HG03565 (cell line): ENCODE results near the gene OR6M1.

ENCODE experiments used
- ATAC-seq: cut with Tn5 transposase; IDR thresholded peaks from one replicate; pipeline ENCODE4 v1.9.1; 2021; ENCODE audit warnings: mild to moderate bottlenecking, moderate library complexity; ENCODE audit not compliant: unreplicated experiment

The OR6M1 gene, protein sequence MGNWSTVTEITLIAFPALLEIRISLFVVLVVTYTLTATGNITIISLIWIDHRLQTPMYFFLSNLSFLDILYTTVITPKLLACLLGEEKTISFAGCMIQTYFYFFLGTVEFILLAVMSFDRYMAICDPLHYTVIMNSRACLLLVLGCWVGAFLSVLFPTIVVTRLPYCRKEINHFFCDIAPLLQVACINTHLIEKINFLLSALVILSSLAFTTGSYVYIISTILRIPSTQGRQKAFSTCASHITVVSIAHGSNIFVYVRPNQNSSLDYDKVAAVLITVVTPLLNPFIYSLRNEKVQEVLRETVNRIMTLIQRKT

DNA sequence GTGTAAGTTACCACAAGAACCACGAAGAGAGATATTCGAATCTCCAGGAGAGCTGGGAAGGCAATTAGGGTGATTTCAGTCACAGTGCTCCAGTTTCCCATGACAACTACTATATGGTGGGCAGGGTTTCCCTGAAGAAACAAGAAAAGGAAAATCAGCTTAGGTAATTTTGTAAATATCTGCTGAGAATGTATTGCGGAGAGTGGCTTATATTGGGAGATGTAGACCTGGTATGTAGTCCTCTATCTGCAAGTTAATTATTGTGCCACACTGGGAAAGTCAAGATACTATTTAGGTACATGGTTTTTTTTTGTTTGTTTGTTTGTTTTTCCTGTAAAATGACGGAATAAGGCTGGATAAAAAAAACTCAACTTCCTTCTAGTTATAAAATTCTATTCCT lies at the start of gene OR6M1:
TSS of gene OR6M1 (minus strand) at position 101 of the 400 bp plus-strand sequence. CDS start at position 101, 0 bp downstream.
- no peak for ATAC-seq

DNA sequence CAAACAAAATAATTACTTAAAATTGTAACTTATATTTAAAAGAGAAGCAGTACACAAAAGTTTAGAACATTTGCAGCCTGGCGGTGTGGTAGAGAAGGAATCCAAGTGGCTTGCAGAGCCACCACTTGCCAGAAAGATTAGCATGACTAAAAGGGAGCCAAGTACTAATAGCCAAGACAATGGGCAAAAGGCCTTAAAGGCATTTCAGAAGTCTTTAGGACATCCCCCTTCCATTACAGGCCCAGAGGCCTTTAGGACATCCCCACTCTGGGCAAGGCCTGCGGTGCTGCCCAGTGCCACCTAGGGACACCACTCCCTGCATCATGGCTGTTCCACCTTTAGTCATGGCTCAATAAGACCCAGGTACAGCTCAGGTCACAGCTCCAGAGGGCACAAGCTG lies 46.9 kb upstream of the OR6M1 start:
- no peak for ATAC-seq

DNA sequence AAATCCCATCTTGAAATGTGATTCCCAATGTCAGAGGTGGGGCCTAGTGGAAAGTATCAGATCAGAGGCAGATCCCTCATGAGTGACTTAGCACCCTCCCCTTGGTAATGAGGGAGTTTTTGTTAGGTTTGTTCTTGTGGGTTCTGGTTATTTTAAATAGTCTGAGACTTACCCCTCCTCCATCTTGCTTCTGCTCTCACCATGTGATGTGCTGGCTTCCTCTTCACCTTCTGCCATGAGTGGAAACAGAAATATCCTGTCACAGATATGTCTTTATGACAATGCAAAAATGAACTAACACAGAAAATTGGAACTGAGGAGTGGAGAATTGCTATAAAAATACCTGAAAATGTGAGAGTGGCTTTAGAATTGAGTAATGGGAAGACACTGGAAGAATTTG lies 46.2 kb upstream of the OR6M1 start:
- ATAC-seq: no peak

DNA sequence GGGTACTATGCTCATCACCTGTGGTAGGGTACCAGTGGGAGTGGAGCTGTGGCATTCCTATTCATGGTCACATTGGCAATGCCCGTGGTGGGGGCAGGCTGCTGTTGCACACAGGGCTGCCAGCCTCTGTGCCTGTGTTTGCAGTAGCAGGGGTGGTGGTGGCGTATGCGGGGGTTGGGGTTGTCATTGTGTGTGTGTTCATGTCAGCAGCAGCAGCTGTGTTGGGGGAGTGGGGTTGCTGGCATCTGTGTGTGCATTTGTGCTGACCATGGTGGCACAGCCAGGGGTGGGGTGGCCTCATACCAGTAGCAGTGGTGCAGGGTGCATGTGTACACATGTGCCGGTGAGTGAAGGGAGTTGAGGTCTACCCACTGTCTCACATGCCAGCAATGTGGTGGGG lies 45.0 kb upstream of the OR6M1 start:
- ATAC-seq: no peak

DNA sequence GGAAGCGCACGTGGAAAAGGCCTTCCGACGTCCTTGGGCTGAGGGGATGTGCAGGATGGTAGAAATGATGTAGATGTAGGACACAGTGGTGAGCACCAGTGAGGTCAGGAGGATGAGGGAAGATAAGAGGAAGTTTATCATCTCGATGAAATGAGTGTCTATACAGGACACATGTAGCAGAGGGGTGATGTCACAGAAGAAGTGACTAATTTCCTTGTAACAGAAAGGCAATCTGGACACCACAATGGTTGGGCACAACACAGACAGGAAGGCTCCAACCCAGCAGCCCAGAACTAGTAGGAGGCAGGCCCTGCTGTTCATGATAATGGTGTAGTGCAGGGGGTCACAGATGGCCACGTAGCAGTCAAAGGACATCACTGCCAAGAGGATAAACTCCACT lies 35.0 kb upstream of the OR6M1 start:
- no peak for ATAC-seq

DNA sequence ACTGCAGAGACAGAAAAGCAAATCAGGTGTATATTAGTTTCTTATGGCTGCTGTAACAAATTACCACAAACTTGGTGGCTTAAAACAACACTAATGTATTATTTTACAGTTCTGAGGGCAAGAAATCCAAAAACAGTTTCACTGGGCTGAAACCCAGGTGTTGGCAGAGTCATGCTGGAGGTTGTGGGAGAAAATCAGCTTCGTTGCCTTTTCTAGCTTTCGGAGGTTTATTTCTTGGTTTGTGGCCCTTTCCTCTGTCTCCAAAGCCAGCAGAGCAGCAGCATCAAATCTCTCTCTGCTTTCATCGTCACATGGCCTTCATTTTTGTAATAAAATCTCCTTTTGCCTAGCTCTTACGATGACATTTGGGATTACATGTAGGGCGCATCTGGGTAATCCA lies 33.0 kb upstream of the OR6M1 start:
- ATAC-seq: no peak

DNA sequence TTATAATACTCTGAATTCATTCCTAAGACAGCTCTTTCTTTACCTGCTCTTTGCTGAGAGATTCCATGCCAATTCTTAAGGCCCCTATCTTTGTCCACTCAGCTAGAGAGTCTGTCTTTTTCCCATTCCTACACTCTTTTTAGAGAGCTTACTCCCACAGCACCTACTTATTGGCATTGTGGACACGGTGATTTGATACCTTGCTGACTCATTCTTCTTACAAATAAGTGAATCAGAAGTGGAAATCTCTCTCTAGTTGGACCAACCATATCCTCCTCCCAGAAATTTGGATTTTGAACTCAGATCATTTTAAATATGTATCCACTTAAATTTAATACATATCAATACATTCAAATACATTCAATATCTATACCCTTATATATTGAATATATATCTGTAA lies 32.5 kb upstream of the OR6M1 start:
- ATAC-seq: no peak

DNA sequence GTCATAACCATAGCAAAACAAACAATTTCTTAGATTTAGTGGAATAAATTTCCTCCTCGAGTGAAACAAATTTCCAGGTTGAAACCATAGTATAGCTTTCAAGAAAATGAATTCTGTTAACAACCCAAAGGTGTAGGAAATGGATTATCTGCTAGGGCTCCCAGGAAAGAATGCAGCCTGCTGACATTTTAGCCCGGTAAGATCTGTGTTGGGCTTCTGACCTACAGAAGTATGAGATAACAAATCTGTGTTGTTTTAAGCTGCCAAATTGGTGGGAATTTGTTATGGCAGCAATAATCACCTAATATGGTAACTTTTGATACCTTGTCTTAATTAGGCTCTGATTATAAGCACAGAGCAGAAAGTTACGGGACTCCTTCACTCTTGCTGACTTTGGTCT lies 32.0 kb upstream of the OR6M1 start:
- ATAC-seq: no peak

DNA sequence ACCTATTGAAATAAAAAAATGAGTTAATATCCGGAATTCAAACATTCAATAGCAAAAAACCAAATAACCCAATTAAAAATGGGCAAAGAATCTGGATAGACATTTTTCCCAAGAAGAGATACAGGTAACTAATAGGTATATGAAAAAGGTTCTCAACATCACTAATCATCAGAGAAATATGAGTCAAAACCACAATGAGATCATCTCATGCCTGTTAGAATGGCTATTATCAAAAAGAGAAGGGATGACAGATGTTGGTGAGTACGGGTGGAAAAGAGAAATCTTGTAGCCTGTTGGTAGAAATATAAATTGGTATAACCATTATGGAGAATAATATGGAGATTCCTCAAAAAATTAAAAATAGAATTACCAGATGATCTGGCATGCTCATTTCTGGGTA lies 26.9 kb upstream of the OR6M1 start:
- ATAC-seq: no peak

DNA sequence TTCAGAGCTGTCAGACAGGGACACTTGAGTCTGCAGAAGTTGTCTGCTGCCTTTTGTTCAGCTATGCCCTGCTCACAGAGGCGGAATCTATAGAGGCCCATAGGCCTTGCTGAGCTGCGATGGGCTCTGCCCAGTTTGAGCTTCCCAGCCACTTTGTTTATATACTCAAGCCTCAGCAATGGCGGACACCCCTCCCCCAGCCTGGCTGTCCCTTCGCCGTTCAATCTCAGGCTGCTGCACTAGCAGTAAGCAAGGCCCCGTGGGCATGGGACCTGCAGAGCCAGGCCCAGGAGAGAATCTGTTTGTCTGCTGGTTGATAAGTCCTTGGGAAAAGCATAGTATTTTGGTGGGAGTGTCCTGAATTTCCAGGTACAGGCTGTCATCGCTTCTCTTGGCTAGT lies 23.6 kb upstream of the OR6M1 start:
- no peak for ATAC-seq

DNA sequence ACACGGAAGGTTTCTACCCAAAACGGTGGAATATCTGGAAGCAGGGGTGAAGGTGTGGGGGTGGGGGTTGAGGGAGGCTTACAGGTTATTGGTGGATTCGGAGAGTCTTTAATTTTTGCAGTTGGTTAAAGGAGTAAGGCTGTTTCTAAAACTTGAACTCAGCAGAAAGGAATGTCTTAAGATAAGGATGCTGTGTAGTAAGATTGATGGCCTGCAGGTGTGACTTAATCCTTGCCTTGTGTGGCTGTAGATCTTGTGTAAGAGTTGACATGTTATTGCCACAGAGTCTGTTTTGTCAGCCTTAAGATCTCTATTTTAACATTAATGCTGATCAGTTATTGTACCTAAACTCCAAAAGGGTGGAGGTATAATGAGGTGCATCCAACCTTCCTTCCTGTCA lies 16.4 kb upstream of the OR6M1 start:
- ATAC-seq: no peak

DNA sequence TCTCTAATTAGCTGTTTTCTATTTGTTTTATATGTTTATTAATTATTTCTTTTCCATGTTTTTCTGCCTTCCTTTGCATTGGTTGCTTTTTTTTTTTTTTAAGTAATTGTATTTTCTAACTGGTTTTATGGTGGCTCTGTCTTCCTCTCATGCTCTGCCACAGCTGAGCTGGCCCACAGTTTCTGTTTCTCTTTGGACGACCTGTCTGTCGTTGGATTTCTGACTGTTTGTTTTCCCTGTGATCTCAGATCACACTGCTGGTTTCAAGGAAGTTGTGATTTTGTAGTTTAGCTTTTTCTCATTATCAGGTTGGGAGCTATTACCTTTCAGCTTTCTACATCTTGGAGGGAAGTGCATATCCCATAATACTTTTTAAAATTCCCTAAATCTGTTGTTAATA lies 15.9 kb upstream of the OR6M1 start:
- no peak for ATAC-seq

DNA sequence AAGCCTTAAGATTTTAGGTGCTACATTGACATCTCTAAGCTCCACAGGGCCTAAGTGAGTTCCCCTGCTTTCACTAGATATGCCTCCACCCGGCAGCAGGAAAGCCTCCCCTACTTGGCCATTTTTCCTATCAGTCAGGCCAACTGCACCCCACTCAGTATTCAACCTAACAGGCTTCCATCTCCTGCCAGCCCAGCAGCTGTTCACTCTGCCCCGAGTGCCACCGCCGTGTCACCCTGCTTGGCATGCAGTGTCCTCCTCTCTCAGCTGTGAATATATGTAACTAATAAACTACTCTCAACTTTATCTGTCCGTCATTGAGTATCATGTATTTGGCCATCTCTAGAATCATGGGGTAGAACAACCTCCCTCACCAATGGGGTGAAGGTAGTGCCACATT lies 9.0 kb upstream of the OR6M1 start:
- no peak for ATAC-seq

DNA sequence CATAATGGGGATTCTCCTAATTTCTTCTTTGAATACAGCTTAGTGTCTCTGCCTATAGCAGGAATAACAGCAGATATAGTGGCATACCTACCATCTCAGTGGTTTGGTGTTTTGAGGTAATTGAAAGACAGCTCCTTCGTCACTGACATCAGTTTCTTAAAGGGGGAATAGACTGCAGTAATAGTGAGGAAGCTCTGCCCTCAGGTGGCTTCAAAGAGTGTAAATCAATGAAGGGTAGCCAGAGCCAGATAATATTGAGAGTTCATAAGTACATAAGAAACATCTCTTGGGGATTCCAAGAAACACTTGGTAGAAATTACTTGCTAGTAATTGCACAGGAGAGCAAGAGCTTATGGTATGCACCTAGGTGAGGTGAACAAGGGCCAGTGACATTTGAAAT lies 4.4 kb downstream of the OR6M1 start:
- no peak for ATAC-seq

DNA sequence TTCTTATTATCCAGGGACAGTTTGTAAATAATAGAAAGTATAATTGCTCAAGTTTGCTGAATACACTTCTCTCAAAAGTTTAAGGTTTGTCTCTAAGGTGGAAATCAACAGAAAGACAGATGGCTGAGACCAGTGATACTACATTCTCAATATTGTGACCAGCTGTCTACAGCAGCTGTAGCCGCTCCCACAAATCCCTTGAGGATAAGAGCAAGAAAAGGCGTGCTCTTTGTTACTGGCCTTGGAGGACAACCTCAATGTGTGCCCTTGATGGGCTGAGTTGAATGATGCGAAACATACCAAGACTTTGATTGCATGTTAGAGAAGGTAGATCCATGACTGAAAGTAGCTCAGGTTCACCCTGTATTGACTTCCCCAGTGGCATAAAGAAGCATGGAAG lies 6.1 kb downstream of the OR6M1 start:
- ATAC-seq: no peak

DNA sequence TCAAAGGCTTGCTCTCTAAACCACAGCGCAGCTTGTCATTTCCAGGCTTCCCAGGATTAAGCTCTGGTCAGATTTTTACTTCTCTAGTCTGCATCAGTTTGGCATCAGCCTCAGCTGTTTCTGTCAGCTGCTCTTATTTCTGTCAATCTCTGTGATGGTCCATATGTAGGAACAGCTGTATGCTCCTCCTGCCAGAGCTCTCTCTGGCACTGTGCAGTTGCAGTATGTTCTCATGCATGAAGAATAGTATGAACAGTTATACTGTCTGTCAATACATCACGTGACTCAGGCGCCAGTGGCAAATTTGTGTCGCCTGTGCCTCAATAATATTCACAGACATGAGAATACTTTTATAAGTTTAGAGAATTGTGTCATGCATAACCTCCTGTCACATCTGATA lies 6.7 kb downstream of the OR6M1 start:
- ATAC-seq: no peak

DNA sequence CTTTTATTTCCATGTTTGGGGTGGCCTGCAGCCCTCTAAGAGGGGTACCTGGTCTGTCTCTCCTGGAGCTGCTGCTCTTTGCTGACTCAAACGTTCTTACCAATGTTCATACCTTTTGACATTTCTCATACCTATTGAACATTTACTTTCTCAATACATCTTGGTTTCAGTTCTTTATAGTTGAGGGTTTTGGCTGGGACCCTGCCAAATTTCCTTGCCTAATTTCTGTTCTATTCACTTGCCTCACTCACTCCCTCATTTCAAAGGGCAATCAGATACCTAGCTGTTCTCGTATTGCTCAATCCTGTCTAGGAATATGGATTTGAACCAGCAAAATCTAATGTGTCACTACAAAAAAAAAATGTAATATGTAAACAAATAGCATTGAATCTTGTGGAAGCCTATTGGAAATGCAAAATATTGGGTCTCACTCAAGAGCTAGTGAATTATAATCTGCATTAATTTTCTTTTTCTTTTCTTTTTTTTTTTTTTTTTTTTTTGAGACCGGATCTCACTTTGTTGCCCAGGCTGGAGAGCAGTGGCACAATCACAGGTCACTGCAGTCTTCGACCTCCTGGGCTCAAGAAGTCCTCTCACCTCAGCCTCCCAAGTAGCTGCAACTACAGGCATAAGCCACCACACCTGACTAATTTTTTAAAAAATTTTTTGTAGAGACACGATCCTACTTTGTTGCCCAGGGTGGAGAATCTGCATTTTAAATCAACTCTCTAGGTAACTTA lies 7.5 kb downstream of the OR6M1 start:
- no peak for ATAC-seq

DNA sequence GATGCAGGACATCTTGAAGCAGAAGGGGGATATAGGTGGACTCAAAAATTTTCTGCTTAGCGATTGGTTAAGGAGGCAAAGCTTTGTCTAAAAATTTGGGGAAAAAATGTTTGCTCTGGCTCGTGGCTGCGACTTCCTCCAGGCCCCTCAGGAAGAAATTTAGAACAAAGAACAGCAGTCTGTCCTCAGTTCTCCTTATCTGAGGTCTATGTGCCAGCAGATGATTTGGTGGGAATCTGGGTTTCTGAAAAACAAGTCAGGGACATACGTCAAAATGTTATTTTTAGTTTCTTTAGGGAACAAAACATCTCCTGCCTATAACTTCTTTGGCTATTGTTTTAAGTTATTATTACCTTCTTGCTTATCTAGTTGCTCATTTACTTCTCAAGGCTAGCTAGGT lies 8.1 kb downstream of the OR6M1 start:
- no peak for ATAC-seq

DNA sequence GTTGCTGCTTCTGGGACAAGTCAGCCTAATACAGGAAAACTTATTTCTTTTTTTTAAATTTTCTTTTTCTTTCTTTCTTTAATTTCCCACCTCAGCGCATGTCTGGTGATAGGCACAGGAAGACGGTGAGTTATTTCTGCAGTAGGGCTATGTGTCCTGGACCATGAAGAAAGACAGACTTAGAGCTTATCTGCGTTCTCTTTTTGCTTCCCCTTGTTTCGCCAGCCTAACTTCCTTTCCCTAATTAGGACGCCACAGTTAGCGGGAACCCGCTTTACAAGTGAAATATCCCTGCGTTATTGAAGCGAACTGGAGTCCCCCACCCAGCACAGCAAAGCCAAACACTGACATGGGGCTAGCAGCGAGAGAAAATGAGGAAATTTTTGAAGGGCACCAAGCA lies 8.6 kb downstream of the OR6M1 start:
- ATAC-seq: no peak

DNA sequence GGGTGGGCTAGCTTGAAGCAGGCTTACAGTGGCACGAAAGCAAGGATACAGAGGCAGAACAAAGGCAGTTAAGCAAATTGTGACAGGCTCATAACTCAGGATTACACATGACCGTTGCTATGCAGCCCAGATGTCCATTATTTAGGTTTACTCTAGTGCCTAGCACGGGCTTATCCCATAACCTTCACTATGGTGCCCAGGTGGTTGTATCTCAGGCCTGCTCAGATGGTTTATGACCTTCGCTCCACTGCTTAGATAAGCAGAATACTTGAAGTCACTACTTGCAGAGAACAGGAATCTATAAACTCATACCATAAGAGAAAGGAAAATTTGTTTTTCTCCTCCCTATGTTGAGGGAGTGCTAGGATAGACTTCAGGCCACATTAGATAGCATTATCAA lies 9.0 kb downstream of the OR6M1 start:
- ATAC-seq: no peak

DNA sequence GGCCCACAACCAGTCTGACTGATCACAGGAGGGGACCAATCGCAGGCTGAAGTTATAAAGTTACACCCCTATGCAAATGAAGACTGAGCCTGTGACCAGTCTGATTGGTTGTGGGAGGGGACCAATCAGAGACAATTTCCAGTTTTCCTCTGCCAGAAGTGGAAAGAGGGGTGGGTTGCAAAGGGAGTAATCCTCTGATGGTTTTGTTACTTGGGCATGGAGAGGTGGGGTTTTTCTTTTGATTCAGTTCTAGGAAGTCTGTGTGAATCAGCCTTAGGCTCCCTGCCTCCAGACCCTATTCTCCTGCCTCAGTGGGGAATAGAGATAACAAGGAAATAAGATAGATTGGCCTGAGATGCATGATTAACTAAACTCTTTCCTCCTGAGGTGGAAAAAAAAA lies 9.9 kb downstream of the OR6M1 start:
- ATAC-seq: no peak

DNA sequence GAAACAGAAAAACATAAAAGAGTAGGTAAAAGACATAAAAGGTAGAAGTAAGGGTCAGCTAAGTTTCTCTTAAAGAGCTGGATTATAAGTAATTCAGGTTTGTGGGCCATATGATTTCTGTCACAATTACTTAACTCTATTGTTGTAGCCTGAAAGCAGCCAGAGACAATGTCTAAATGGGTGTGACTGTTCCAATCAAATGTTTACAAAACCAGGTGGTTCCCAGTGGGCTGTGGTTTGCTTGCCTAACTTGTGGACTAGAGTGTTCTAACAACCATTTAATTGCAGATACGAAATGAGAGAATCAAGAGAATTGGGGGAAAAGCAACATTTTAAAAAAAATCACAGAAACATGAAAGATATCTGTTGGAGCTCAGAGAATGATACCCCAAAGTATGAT lies 22.6 kb downstream of the OR6M1 start:
- ATAC-seq: no peak

DNA sequence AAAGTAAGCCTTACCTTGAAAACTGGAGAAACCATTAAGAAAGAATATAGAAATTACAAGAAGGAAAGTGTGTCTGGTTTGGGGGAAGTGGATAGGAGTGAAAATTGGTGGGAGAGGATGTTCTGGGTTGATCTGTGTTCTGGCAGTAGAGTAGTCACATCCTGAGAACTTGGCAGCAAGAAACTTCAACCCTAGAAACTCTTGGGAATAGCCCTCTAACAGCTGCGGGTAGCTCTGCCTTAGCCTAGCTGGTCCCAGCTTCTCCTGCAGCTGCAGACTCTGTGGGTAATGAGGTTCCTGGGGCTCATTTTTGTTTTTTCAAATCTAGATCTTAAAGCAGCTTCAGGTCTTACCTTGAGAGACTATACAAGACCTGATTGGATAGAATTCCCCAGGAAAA lies 27.6 kb downstream of the OR6M1 start:
- no peak for ATAC-seq
